Islet of Langerhans (tissue), 1 donor: ENCODE results near the gene SYNGR1.
A peak's percentile ranks its signal among the peaks of the same experiment; 100 is the strongest.
"Not testable (repeated sequence)": the region's sequence is repeated elsewhere in the genome, so short reads cannot be mapped to it uniquely, and the experiment has no call there.

ENCODE experiments used
- FAIRE-seq: peaks from one replicate; lab custom pipeline; 2011; peaks lifted over from hg19 to GRCh38; lab: Jason Lieb, UNC

SYNGR1 gene

DNA sequence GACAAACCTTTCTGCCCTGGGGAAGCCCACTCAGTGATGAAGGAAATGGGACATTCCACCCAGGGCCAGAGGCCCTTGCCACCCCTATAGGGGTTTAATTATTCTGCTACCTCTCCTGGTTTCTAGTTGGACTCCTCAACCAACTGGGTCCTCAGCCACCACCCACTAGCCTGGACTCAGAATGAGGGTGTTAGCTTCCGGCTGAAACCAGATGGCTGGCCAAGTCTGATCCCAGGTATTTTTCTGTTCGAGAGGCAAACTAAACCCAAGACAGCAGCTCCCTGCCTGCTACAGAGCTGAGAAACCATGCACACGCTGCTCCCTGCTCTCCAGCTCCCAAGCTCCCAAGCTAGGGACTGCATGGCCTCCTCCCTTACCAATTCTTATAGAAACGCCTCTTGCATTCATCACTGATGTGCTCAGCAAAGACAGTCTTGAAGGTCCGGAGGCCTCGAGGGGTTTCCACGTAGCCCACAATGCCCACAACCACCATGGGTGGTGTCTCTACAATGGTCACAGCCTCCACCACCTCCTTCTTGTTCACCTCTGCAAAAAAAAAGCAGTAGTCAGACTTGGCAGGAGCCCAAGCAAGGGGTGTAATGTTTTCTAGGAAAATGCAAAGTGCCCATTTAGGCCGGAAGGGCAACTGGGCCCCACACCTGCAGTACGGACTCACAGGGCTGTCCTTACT, 32.6 kb upstream of the SYNGR1 start:
- FAIRE-seq, result no peak

DNA sequence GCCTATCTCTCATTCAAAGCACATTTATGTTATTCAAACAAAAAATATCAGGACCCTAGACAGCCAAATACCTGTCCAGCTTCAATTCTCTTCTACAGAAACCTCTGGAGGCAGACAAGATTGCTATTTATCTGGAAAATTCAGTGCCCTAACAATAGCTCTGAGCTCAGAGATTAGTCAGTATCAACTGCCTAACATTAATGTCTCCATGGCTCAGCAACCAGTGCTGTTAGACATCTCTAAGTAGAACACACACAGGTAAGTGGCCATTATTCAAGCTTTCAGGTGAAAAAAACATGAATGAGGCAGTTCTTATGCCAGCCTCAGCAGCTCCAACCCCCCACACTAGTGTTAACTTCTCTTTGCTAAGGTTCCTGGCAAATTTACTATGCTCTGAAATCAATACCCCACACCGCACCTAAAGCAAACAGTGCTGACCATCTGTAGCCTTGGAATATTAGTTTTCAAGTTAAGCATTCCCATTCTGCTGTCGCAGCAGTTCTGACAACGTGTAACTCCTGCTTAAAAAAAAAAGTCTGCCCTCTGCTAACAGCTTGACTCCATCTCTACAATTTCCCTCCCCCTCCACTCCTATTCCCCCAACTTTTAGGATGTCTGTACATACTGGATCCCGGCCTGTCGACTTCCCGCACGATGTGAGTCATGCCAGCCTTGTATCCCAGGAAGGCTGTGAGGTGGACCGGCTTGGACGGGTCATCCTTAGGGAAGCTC, 31.9 kb upstream of the SYNGR1 start:
- FAIRE-seq, result peak; percentile 75

DNA sequence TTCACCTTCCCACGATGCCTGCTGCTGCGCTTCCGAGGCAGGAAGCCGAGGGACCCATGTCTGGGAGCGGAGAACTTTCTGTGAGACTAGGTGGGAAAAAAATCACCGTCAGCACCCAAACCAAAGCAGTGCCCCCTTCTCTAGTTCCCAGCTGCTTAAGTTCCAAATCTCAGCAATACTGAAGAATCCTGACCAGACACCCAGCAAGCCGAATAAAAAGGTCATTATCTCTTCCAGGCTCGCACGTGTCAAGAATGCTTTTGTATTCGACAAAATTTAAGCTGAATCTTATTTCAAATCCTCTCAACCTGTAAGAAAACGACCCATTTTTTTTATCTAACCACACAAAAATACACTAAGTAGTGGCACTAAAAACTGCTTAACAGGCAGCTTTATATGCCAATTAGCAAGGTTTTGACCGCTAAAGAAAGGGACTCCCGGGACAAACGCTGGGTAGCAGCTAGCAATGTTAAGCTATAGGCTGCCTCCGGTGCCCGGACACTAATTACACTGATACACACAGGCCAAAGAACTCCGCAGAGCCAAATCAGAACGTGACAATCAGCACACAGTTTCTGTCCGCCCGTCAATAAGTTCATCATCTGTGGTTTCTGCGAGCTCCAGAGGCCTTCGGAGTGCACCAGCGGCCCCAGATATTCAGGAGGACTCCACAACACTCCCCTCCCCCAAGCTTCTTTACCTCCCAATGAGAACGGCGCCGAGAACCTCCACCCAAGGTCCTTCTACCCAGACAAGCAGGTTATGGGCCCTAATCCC, 31.1 kb upstream of the SYNGR1 start:
- FAIRE-seq, result no peak

DNA sequence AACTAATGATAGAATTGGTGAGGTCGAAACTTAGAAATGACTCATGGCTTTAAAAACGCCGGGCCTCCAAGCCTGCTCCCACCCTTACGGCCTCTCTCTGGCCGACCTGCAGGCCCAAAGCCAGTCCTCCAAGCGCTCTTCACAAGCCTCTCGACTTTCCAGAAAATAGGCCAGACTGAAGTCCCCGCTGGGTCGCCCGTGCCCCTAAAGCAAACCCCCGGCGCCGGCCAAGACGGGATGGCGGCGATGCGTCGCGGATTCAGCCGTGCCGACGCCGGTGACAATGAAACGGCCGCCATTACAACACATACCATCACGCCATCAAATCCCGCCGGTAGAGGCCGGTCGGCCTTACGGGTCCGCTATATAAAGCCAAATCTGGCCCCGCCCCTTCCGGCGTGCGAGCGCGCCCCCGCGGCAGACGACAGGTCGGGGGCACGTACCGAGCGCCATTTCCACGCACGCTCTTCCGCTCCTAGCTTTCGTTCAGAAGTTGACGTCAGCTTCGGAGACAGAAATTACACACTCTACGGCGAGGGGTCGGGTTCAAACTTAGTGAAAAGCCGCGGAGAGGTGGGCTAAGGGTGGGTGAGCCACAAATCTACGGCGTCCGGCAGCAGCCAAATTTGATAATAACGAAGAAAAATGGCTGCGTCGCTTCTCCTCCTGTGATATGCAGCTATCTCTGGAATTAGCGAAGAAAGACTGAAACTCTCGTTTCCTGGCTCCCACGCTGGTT, 30.3 kb upstream of the SYNGR1 start, which contains the start of gene RPL3:
RPL3 (minus strand) TSS at position 340 of the 739 bp plus-strand sequence; CDS start at position 314, 26 bp downstream.
- peak; percentile 13 for FAIRE-seq

DNA sequence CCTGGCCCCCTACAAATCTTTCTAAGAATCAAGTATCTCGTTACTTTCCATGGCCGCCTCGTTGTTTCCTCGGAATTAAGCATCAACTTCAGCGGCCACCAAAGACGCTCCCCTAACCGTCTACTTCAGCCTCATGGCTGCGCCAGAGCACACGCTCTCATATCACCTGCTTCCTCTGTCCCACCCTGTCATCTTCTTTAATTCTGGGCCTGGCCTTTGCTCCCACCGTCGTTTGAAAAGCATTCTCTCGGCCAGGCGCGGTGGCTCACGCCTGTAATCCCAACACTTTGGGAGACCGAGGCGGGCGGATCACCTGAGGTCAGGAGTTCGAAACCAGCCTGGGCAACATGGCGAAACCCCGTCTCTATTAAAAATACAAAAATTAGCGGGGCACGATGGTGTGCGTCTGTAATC, 29.2 kb upstream of the SYNGR1 start:
- FAIRE-seq, result not testable (repeated sequence)

DNA sequence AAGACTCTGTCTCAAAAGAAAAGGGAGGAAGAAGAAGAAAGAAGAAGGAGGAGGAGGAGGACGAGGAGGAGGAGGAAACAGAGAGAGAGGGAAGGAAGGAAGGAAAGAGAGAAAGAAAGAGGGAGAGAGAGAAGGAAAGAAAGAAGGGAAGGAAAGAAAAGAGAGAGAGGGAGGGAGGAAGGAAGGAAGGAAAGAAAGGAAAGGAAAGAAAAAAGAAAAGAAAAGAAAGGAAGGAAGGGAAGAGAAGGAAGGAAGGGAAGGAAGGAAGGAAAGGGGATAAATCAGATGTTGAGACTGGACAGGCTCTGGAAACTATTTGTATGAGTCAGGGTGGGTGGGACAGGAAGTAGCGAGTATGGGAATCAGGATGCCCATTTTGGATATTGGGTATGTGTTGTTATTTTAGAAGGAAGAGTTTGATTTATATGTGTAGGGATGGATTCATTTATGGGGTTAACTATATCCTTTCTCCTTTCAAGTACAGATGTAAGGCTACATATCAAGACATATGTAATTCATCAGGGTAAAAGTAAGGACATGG, 24.3 kb upstream of the SYNGR1 start:
- FAIRE-seq, result no peak

DNA sequence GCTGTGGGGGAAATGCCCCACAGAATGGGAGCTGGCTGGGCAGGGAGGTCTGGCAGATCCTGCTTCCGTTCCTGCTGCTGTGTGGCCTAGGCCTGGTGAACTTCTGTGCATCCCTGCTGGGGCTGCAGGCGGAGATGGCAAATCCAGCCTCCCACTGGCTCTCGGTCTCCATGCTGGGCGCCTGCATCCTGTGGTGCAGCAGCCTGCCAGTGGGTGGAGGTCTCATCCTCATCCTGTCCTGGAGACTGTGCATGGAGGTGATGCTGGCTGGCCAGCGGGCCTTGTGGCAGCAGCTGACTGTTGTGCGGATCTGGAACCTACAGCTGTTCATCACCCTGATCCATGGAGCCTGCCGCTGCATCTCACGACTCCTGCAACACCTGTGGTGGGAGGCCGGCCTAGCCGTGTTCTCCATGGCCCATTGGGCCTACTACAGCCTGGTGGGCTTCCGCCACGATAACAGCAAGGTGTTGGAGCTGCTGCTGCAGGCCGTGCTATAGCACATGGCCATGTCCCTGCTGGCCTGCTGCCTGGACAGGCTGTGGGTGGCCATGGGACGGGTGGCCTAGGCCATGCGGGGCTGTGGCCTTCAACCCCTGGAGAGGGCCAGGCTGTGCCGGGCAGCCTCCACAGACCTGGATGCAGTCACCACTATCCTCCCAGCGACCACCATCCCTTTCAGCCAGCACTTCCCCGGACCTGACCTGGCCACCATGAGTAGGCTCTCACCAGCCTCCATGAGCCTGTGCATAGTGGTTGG, 21.6 kb upstream of the SYNGR1 start:
- no peak for FAIRE-seq

DNA sequence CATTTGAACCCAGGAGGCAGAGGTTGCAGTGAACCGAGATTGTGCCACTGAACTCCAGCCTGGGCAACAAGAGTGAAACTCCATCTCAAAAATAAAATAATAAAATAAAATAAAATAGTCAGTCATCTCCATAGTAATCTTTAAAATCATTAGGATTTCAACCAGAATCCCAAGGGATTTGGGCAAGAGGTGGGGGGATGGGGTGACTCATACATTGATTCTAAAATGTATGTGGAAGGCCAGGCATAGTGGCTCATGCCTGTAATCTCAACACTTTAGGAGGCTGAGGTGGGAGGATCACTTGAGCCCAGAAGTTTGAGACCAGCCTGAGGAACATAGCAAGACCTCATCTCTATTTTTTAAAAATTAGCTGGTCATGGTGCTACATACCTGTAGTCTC, 19.2 kb upstream of the SYNGR1 start:
- not testable (repeated sequence) for FAIRE-seq

DNA sequence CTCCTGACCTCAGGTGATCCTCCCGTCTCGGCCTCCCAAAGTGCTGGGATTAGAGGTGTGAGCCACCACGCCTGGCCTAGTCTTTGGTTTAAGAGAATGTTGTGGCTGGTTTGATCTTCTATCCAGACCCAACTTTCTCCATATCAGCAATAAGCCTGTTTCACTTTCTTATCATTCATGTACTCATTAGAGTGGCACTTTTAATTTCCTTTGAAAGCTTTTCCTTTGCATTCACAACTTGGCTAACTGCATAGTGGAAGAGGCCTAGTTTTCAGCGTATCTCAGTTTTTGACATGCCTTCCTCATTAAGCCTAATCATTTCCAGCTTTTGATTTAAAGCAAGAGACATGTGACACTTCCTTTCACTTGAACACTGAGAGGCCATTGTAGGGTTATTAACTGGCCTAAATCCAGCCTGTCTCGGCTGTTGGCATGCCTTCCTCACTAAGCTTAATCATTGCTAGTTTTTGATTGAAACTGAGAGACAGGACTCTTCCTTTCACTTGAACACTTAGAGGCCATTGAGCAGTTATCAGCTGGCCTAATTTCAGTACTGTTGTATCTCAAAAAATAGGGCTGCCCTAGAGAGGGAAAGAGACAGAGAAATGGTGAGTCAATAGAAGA, 17.2 kb upstream of the SYNGR1 start:
- no peak for FAIRE-seq

DNA sequence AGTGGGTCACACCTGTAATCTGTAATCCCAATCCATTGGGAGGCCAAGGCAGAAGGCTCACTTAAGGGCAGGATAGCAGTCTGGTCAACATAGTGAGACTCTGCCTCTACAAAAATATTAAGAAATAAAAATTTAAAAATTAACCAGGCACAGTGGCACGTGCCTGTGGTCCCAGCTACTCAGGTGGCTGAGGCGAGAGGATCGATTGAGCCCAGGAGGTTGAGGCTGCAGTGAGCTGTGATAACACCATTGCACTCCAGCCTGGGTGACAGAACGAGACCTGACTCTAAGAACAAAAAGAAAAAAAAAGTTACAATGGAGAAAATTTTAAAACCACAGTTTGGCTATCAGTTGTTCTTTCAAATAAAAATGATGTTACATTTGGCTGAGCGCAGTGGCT, 13.4 kb upstream of the SYNGR1 start:
- FAIRE-seq, result no peak

DNA sequence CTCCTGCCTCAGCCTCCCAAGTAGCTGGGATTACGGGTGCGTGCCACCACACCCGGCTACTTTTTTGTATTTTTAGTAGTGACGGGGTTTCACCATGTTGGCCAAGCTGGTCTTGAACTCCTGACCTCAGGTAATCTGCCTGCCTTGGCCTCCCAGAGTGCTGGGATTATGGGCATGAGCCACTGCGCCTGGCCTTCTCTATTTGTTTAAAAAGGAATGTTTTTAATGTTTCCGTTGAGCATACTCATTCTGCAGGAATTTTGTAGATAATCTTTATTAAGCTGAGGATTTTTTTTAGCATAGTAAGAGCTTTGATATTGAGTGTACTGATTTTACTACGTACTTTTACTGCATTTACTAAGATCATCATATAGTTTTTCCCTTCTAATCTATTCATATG, 10.0 kb upstream of the SYNGR1 start:
- not testable (repeated sequence) for FAIRE-seq

DNA sequence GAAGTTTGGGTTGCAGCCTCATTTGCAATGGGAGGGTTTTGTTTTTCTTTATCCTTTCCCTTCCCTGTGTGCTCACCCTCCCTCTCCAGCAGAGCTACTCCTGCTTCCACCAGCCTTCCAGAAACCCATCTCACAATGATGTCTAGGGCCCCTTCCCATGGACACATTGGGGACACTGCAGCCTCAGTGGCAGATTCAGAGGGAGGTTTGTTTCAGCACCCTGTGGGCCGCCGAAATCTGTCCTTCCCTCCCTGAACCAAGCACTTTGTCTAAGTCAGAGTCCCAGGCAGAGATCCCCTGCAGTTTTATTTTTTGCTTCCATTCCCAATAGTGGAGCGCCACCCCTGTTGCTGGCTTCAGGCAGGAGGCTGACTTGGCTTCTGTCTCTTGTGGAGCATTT, 8.6 kb upstream of the SYNGR1 start:
- no peak for FAIRE-seq

DNA sequence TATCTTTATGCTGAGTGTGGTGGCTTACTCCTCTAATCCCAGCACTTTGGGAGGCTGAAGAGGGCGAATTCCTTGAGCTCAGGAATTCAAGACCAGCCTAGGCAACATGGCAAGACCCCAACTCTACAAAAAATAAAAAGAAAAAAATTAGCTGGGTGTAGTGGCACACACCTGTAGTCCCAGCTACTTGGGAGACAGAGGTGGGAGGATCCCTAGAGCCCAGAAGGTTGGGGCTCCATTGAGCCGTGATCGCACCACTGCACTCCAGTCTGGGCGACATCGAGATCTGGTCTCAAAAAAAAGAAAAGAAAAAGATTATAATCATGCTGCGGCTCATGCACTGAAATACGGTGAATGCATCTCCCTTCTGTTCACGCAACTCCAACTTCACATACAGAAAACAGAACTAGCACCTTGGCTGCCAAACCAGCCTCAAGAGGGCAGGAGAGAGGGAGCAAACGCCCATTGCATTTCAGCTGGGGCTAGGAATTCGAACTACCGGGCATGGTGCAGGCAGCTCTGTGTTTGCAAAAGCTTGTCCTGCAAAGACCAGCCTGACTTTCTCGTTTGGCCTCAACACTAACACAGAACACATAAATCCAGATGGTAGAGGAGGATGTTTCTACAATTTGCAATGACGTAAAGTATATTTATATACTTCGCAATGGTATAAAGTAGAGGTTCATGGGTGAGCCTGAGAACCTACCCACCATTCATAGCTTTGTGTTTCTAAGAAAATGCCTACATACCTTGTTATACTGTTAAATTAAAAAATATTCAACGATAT, 6.3 kb upstream of the SYNGR1 start:
- FAIRE-seq, result peak; percentile 86

DNA sequence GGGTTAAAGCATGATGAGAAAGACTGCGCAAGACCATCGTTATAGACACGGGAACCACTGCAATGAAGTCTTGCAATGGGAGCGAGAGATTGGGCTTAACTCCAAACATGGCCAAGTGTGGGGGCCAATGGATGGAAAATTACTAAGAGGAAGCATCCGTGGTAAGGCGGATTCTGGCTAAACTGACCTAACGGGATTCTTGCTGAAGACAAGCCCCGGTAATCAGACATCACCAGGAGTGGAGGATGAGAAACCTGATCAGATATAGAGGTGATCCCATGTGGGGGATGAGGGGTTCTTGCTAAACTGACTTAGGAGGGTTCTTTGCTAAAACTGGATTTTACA, 5.8 kb upstream of the SYNGR1 start:
- no peak for FAIRE-seq

DNA sequence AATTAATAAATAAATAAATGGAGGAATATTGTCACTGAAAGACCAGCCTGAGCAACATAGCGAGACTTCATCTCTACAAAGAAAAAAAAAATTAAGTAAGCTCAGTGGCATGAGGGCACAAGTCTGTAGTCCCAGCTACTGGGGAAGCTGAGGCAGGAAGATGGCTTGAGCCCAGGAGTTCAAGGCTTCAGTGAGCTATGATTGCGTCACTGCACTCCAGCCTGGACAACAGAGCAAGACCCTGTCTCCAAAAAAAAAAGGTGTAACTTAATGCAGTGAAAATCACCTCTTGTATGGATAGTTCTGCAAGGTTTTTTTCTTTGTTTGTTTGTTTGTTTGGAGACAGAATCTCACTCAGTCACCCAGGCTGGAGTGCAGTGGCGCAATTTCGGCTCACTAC, 4.6 kb upstream of the SYNGR1 start:
- FAIRE-seq, result no peak

DNA sequence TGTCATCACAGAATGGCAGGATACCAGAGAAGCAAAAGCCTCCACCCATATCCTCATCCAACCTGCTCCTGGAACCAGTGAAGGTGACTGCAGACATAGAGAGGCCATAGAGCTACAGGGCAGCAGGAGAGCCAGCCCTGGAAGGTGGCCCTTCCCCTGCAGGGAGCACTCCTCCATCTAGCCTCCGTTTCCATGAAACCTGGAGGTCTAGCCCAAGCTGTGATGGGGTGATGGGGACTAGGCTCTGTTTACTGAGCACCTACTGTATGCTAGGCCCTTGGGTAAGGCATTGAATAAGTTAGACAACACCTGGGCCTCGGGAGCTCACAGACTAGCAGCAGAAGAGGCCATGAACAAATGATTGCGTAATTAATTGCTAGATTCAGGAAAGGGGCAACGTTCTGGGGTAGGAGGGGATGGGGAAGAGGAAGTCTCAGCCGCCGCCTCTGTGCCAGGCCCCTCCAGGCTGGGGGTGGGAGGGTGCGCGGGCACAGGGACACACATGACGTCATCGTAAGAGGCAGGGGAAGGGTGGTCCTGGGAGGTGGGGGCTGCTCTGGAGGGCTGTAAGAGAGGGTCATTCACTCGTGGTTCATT, 784 bp upstream of the SYNGR1 start:
- no peak for FAIRE-seq

DNA sequence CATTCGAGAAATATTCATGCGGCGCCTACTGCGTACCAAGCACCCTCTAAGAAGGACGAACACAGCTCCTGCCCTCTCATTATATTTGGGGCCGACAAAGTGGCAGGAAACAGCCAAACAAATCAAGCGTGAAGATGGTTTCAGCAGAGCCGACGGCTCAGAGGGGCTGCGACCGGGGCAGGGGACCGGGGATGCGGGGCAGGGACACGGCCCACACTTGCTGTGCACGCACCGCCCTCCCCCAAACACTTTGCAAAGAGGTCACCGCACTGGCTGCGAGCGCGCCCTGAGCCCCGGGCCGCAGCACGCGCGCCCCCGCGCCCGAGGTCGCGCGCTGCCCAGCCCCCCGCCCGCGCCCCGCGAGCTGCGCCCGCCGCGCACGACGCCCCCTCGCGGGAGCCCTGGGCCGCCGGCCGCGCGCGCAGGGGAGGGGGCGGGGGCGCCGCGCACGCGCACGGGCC, 255 bp upstream of the SYNGR1 start:
- FAIRE-seq, result no peak

DNA sequence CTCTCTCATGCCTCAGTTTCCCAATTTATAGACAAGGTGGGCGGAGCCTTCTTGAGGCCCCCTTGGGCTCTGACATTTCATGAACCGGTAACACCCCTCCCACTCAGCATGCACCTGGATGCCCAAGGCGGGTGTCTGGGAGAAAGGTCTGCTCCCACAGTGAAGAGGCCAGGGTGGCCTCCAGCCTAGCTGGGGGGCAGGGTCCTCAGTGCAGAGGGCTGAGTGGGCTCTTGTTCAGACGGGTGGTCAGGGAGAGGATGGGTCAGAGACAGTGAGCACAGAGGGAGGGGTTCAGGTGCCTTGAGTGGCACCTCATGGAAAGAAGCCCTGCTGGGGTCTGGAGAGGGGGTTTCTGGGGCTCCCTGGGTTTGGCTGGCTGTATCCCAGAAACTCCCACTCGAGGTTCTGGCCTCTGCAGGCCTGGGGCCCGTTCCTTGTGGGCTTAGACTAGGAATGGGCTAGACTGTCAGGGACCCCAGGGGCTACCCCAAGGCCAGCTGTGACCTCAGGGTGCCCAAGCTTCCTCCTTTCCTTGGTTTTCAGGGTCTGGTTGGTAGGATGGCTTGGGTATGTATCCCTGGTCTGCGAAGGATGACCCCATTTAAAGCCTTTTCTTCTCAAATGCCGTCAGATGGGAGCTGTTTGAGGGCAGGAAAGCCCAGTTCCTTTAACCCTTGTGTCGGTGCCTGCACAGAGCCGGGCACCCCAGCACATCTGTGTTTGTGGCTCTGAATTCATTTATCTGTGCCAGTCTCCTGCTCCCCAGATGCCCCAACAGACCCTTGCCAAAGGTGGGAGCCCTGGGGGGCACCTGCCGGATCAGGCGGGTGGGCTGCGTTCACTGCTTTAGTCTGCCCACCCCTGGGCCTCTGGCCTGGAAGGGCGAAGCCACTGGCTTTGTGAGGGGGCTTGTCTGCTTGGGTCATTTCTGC, 1.2 kb downstream of the SYNGR1 start:
- no peak for FAIRE-seq
